HepG2 (cell line): Measurements from ENCODE around the gene FBXO24. TPM values are rescaled to one million over a fixed set of nuclear protein-coding genes. Genes with fewer than 3 reads are reported as not detected.

Experiments
- ARID4A ChIP-seq: sonication (generic); formaldehyde crosslinking; IDR thresholded peaks from 2 replicates; pipeline ENCODE4 v1.5.0; 2020; ENCODE audit warnings: mild to moderate bottlenecking, missing genetic modification reagents, borderline replicate concordance
- BHLHE40 ChIP-seq: IDR thresholded peaks from 2 replicates; pipeline ENCODE4 v1.6.1; 2011; ENCODE audit warnings: low read length, improper control_type of control experiment
- CHD2 ChIP-seq: IDR thresholded peaks from 2 replicates; pipeline ENCODE4 v1.6.1; 2011; ENCODE audit warnings: low read depth, low read length, improper control_type of control experiment
- GZF1 ChIP-seq: sonication (generic); formaldehyde crosslinking; IDR thresholded peaks from 2 replicates; pipeline ENCODE4 v1.5.1; 2020; ENCODE audit warnings: mild to moderate bottlenecking, missing genetic modification reagents
- HIVEP1 ChIP-seq: sonication (generic); formaldehyde crosslinking; IDR thresholded peaks from 2 replicates; pipeline ENCODE4 v1.4.0; 2020; ENCODE audit warnings: mild to moderate bottlenecking, missing genetic modification reagents
- HMGXB4 ChIP-seq, 2 experiments: sonication (generic) in 1 of 2; formaldehyde crosslinking in 1 of 2; IDR thresholded peaks; 2 replicates each; pipeline versions ENCODE4 v1.4.0 to v1.6.1; 2018 to 2020; ENCODE audit warnings: missing genetic modification reagents in 2 of 2, borderline replicate concordance in 1 of 2, low read depth in 1 of 2, mild to moderate bottlenecking in 1 of 2, missing biosample characterization in 1 of 2
- HNF4A ChIP-seq: sonication (generic); formaldehyde crosslinking; IDR thresholded peaks from 2 replicates; pipeline ENCODE4 v1.4.0; 2020; ENCODE audit warnings: missing genetic modification reagents
- HNRNPUL1 ChIP-seq: fragments of 200-400 bp; formaldehyde crosslinking; IDR thresholded peaks from 2 replicates; pipeline ENCODE4 v1.6.1; 2017; ENCODE audit warnings: low read depth, mild to moderate bottlenecking, low read length, moderate library complexity
- RFXAP ChIP-seq: sonication (generic); formaldehyde crosslinking; IDR thresholded peaks from 2 replicates; pipeline ENCODE4 v1.4.0; 2020; ENCODE audit warnings: missing genetic modification reagents, borderline replicate concordance
- RORA ChIP-seq: sonication (generic); formaldehyde crosslinking; IDR thresholded peaks from 2 replicates; pipeline ENCODE4 v1.5.0; 2020; ENCODE audit warnings: mild to moderate bottlenecking, missing genetic modification reagents, moderate library complexity
- SP5 ChIP-seq: IDR thresholded peaks from 2 replicates; pipeline ENCODE4 v1.6.1; 2016; ENCODE audit warnings: low read depth, borderline replicate concordance
- SRSF1 ChIP-seq: fragments of 200-400 bp; formaldehyde crosslinking; optimal IDR thresholded peaks from 2 replicates; pipeline ENCODE3; 2017; ENCODE audit warnings: mild to moderate bottlenecking, low read depth, low read length, moderate library complexity
- TCF12 ChIP-seq, 2 experiments: fragments of 450-650 bp in 1 of 2; sonication (generic) in 1 of 2; formaldehyde crosslinking in 1 of 2; IDR thresholded peaks; 2 replicates each; pipeline versions ENCODE4 v1.6.1 to v1.8.0; 2017 to 2022; ENCODE audit warnings: antibody characterized with exemption in 1 of 2, mild to moderate bottlenecking in 1 of 2, missing genetic modification reagents in 1 of 2, moderate library complexity in 1 of 2
- ZBTB25 ChIP-seq: IDR thresholded peaks from 2 replicates; pipeline ENCODE4 v1.6.1; 2018; ENCODE audit warnings: missing genetic modification reagents
- ZMYM4 ChIP-seq: sonication (generic); formaldehyde crosslinking; IDR thresholded peaks from 2 replicates; pipeline ENCODE4 v1.8.1; 2023; ENCODE audit warnings: mild to moderate bottlenecking, missing genetic modification reagents
- ZNF280B ChIP-seq: sonication (generic); formaldehyde crosslinking; IDR thresholded peaks from 2 replicates; pipeline ENCODE4 v1.5.0; 2020; ENCODE audit warnings: missing genetic modification reagents, mild to moderate bottlenecking, borderline replicate concordance
- ZNF317 ChIP-seq: sonication (generic); formaldehyde crosslinking; IDR thresholded peaks from 2 replicates; pipeline ENCODE4 v1.5.0; 2020; ENCODE audit warnings: mild to moderate bottlenecking, missing genetic modification reagents
- ZNF362 ChIP-seq: sonication (generic); formaldehyde crosslinking; IDR thresholded peaks from 2 replicates; pipeline ENCODE4 v1.4.0; 2020; ENCODE audit warnings: missing genetic modification reagents, mild to moderate bottlenecking, borderline replicate concordance
- polyA plus RNA-seq, 8 experiments: library from polyadenylated mRNA; depleted of rRNA in 3 of 8; stranded (reverse) in 7 of 8; unstranded in 1 of 8; fragments of >200 nt; fragmentation: Illumina TruSeq in 4 of 8; extraction: Trizol in 4 of 8; gene quantifications; 2 replicates each; pipeline versions ENCODE4 v1.2.1 to v1.2.3, GENCODE V29; 2011 to 2016; ENCODE audit warnings: low read depth in 4 of 8, missing spikeins in 1 of 8, mixed read lengths in 1 of 8; ENCODE audit not compliant: insufficient read depth in 1 of 8
- total RNA-seq, 5 experiments: library from RNA; depleted of rRNA; stranded (reverse); fragments of >200 nt; fragmentation: Illumina TruSeq; extraction: Trizol; gene quantifications; 2 replicates each; pipeline ENCODE4 v1.2.3, GENCODE V29; 2016; ENCODE audit warnings: low read depth in 1 of 5

FBXO24 gene
- total and polyA plus RNA-seq, 2 of the 13 experiments (the other 11 are each of a cell fraction or from before 2014, with no cell fraction given), result 0.20 to 0.55 TPM

- TF ChIP-seq ARID4A (CRISPR knock-in tag) (peak; percentile 18; the same call in 1 of the 2 replicates), HNRNPUL1 (no peak), SRSF1 (peak; percentile 41), RORA (CRISPR knock-in tag) (no peak), ZNF362 (no peak), ZNF317 (CRISPR knock-in tag) (no peak), ZMYM4 (CRISPR knock-in tag) (no peak), SP5 (CRISPR knock-in tag) (0 out of 2 replicates have a peak, but pooled peaks have one; percentile 6), BHLHE40 (peak; percentile 53; the same call in 1 of the 2 replicates), HNF4A (CRISPR knock-in tag) (0 out of 2 replicates have a peak, but pooled peaks have one; percentile 1), HIVEP1 (CRISPR knock-in tag) (no peak), RFXAP (CRISPR knock-in tag) (peak; percentile 96), GZF1 (no peak), CHD2 (peak; percentile 81), HMGXB4 (CRISPR knock-in tag; IDR thresholded peaks at IDR 0.05; ENCODE audit: borderline replicate concordance in 1 of 2, low read depth in 1 of 2) (peak in 1 of 2 experiments; percentile 73; a peak in 3 of 4 replicates), TCF12 (IDR thresholded peaks at IDR 0.05) (no peak), TCF12 (CRISPR knock-in tag; IDR thresholded peaks at IDR 0.05) (no peak), ZBTB25 (CRISPR knock-in tag) (peak; percentile 3; the same call in 1 of the 2 replicates), ZNF280B (peak; percentile 23; the same call in 1 of the 2 replicates)
Observed at GRCh38 chr7:100586266-100587025, at the start of gene FBXO24 (continued).
